HG02938 (cell line): ENCODE results near the gene ZNF70.
A peak's percentile ranks its signal among the peaks of the same experiment; 100 is the strongest.

Experiments used
- ATAC-seq: cut with Tn5 transposase; IDR thresholded peaks from one replicate; pipeline ENCODE4 v1.9.1; 2021; ENCODE audit warnings: mild to moderate bottlenecking, moderate library complexity; ENCODE audit not compliant: unreplicated experiment

ZNF70 gene

GRCh38 chr22:23750714-23751440 is at the start of gene ZNF70:
TSS of gene ZNF70 (minus strand) at chr22:23751112. CDS start at chr22:23745140, 5,972 bp downstream.
- ATAC-seq, result peak; percentile 43

GRCh38 chr22:23796461-23796860 is 45.5 kb upstream of the ZNF70 start:
- ATAC-seq, result no peak

GRCh38 chr22:23793326-23793725 is 42.4 kb upstream of the ZNF70 start:
- ATAC-seq, result no peak

GRCh38 chr22:23791738-23792645 is 41.1 kb upstream of the ZNF70 start:
- ATAC-seq, result no peak

GRCh38 chr22:23790819-23791737 is 40.2 kb upstream of the ZNF70 start:
- no peak for ATAC-seq

- no peak for ATAC-seq
These were observed 38.7 kb upstream of the ZNF70 start for GRCh38 chr22:23789638-23790037.

GRCh38 chr22:23789121-23789520 is 38.2 kb upstream of the ZNF70 start:
- no peak for ATAC-seq

DNA sequence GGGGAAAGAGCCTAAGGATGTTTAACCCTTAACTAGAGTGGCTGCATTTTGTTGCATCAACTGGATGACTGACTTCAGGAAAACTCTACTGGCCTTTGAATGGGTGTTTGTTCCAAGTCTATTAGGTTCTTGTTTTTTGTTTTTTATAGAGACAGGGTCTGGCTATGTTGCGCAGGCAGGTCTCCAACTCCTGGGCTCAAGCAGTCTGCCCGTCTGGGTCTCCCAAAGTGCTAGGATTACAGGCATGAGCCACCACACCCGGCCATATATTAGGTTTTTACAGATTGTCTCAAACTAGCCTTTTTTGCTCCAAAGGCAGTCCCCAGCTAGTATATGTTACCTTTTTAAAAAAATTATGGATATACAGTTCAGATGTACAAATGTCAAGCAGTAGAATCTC is 37.0 kb upstream of the ZNF70 start:
- no peak for ATAC-seq

- no peak for ATAC-seq
These were observed 36.6 kb upstream of the ZNF70 start for GRCh38 chr22:23787600-23787896.

DNA sequence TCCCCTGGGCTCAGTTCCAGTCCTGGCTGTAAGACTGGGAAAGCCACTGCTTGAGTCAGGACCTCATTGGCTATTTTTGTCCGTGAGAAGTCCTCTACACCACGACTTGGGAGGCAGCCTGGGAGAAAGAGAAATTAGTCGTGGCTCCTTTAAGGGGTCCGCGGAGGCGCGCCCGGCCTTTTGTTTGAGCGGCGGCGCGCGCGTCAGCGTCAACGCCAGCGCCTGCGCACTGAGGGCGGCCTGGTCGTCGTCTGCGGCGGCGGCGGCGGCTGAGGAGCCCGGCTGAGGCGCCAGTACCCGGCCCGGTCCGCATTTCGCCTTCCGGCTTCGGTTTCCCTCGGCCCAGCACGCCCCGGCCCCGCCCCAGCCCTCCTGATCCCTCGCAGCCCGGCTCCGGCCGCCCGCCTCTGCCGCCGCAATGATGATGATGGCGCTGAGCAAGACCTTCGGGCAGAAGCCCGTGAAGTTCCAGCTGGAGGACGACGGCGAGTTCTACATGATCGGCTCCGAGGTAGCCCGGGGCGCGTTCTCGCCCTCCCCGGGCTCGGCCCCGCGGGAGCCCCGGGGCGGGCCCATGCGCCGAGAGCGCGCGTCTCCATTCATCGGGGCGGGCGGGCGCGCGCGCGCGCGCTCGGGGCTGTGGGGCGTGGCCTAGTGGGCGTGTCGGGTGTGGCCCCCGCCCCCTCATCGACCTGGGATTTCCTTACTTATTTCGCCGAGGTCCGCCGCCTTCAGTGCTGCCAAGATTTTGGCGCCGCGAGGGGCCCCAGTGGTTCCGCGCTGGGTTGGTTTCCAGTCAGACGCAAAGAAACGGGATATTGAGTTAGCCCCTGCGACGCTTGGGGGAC is 36.1 kb upstream of the ZNF70 start, which contains the start of gene SMARCB1:
Gene SMARCB1 (plus strand): TSS at position 215 of the 848 bp plus-strand sequence. CDS start 204 bp downstream, at position 419.
- peak; percentile 67 for ATAC-seq

DNA sequence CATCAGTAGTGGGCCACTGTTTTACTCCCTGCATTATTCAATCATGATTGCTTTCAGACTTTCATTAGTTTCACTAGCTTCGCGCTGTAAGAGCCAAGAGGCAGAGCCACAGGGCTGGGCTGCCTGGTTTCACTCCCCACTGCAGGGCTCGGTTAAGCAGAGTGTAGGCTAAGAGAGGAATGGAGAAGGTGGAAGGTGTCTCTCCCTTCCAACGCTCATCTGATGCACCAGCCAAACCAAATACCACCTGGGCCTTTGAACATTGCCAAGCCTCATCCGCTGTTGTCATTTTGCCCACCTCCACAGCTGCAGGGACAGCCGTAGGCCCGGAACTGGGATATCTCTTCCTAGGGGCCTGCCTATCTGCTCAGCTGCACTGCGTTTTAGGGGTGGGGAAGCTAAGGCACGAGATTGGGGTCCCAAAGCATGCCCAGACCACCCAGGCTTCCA is 35.4 kb upstream of the ZNF70 start:
- ATAC-seq, result no peak

- ATAC-seq, result no peak
These were observed 33.4 kb upstream of the ZNF70 start for GRCh38 chr22:23784215-23784732.

GRCh38 chr22:23783265-23784150 is 32.6 kb upstream of the ZNF70 start:
- no peak for ATAC-seq

- ATAC-seq, result no peak
These were observed 31.8 kb upstream of the ZNF70 start for GRCh38 chr22:23782703-23783102.

- ATAC-seq, result no peak
These were observed 31.3 kb upstream of the ZNF70 start for GRCh38 chr22:23782252-23782651.

- ATAC-seq, result no peak
These were observed 30.7 kb upstream of the ZNF70 start for GRCh38 chr22:23781511-23782183.

DNA sequence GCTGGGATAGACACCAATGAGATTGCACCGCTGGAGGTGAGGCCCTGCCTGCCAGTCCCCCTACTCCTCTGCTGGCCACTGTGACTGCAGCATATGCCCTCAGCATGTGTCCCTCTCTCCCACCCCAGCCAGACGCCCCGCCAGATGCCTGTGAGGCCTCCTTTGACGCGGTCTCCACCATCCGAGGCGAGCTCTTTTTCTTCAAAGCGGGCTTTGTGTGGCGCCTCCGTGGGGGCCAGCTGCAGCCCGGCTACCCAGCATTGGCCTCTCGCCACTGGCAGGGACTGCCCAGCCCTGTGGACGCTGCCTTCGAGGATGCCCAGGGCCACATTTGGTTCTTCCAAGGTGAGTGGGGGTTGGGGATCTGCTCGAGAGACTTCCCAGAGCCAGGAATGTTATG is 30.2 kb upstream of the ZNF70 start:
- no peak for ATAC-seq

DNA sequence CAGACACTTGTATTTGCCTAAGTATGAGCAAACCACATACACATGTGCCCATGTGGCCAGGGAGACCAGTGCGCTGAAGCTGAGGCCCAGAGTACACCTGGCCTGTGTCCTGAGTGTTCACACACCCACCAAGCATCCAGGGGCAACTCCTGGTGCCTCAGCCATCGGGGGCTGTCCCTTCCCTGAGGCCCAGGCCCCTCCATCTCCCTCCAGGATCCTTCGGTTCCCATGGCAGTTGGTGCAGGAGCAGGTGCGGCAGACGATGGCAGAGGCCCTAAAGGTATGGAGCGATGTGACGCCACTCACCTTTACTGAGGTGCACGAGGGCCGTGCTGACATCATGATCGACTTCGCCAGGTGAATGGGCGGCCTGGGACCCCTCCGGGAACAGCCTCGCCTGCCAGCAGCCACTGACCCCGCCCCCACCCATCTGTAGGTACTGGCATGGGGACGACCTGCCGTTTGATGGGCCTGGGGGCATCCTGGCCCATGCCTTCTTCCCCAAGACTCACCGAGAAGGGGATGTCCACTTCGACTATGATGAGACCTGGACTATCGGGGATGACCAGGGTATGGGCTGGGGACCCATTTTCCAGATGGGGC is 29.3 kb upstream of the ZNF70 start:
- no peak for ATAC-seq
